ENCODE data around the gene SLIRP.

SLIRP gene

DNA sequence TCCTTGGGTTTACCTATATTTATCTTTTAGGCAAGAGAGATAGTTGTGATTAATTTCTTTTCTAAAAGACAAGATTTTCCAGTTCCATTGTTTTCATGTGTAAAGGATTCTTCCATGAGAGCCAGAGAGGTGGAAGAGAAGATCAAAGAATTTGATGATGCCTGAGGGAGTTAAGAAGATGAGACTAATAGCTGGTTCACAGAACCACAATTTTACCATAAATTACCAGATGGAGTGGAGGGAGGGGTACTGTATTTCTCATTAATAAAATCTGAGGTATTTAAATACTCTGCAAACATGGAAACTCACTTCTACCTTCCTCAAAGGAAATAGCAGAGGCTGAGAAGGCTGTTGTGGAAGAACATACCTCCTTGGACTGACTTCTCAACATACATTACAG, 34.7 kb upstream of the SLIRP start (continued):
- no peak for TF ChIP-seq ZNF146 (tag by site-specific recombination; IDR thresholded peaks at IDR 0.05)

DNA sequence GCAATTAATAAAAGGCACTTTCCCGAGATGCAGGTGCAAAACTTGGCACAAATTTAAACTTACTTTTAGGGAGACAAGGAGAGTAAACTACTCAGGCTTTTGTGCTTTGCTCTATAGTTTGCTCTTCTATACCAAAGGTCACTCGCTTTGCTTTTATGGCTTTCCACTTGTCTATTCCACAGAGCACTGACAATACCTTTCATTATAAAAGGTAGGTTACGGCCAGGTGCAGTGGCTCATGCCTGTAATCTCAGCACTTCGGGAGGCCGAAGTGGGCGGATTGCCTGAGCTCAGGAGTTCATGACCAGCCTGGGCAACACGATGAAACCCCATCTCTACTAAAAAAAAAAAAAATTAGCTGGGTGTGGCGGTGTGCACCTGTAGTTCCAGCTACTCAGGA, 33.0 kb upstream of the SLIRP start:
- no peaks in the 10 kb centered on the region for H3K4me1 ChIP-seq (ENCODE audit: control insufficient read depth, insufficient read depth, low read length)
- H3K9me3 ChIP-seq (ENCODE audit: control insufficient read depth, insufficient read depth, low read depth, low read length): no peaks in the 10 kb centered on the region
- H3K4me3 ChIP-seq (ENCODE audit: low read depth, low read length): no peak overlapping the region
- no peak for TF ChIP-seq ZNF549 (tag by site-specific recombination; IDR thresholded peaks at IDR 0.05)
- no peak for TF ChIP-seq ZNF169 (tag by site-specific recombination; IDR thresholded peaks at IDR 0.05)
- TF ChIP-seq ZBTB48 (tag by site-specific recombination; IDR thresholded peaks at IDR 0.05): no peak
- no peak for TF ChIP-seq ZNF600 (tag by site-specific recombination; IDR thresholded peaks at IDR 0.05)
- no peak for TF ChIP-seq SCRT1 (tag by site-specific recombination; IDR thresholded peaks at IDR 0.05; ENCODE audit: borderline replicate concordance)
- TF ChIP-seq ZNF146 (tag by site-specific recombination; IDR thresholded peaks at IDR 0.05): no peak
- TF ChIP-seq ZNF10 (tag by site-specific recombination; IDR thresholded peaks at IDR 0.05): no peak
- no peak for TF ChIP-seq ZIC2 (tag by site-specific recombination; IDR thresholded peaks at IDR 0.05)
- H3K27ac ChIP-seq (ENCODE audit: extremely low read depth, low read depth, low read length): no peak overlapping the region
- CTCF ChIA-PET: no interaction called here
- POLR2A ChIA-PET: interaction anchor here (0.7 kb wide), 1 partner anchor 14 kb away, joined by 3 read pairs; no protein-coding TSS in a partner anchor
- H3K36me3 ChIP-seq (ENCODE audit: control insufficient read depth in 2 of 2, insufficient read depth in 1 of 2, low read length in 2 of 2): peaks cover 44 to 65% of the 10 kb centered on the region in 2 experiments

DNA sequence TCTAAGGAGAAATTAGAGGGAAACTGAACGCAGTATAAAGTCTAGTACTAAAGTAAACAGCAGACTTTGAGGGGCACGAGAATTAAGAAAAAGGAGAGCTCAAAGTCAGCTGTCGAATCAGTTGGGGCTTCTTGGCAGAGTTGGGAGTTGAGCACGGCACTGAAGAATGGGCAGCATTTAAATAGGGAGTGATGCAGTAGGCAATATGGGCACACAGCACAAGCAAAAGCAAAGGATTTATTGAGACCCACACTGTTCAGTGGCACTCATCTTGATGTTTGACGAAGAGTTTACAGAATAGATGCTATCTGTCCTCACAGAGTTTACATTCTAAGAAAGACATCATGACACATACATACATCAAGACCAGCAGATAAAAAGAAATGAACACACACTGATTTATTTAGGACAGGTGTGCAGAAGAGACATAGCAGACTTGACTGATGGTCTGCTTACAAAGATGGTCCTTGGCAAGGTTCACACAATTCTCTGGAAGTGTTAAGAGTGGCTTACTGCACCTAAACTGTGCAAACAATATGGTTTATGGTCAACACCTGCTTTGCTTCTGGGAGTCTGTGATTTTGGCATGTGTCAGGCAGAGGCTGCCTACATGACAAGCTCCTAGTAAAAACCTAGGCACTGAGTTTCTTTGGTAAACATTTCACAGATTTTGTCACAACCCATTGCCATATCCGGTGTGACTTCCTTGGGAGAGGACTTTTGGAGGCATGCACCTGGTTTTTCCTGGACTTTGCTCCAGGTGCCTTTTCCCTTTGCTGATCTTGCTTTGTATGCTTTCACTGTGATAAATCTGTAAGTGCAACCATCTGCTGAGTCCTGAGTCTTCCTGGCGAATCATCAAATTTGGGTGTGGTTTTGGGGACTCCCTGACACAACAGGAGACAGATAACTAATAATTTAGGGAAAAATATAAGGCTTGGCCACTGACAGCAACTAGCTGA, 26.4 kb upstream of the SLIRP start:
- ChIA-PET CTCF (no interaction called here), POLR2A (no interaction called here)
- Histone ChIP-seq H3K4me3 (ENCODE audit: low read depth, low read length) (no peak overlapping the region), H3K27ac (ENCODE audit: extremely low read depth, low read depth, low read length) (no peak overlapping the region), H3K4me1 (ENCODE audit: control insufficient read depth, insufficient read depth, low read length) (no peaks in the 10 kb centered on the region), H3K9me3 (ENCODE audit: control insufficient read depth, insufficient read depth, low read depth, low read length) (no peaks in the 10 kb centered on the region), H3K36me3 (ENCODE audit: control insufficient read depth in 2 of 2, insufficient read depth in 1 of 2, low read length in 2 of 2) (peaks cover 27 to 45% of the 10 kb centered on the region in 2 experiments)
- TF ChIP-seq PRDM2 (tag by site-specific recombination; IDR thresholded peaks at IDR 0.05; ENCODE audit: borderline replicate concordance) (no peak), ZNF354C (tag by site-specific recombination; IDR thresholded peaks at IDR 0.05; ENCODE audit: borderline replicate concordance, low read depth) (no peak), ZNF600 (tag by site-specific recombination; IDR thresholded peaks at IDR 0.05) (no peak), ZNF335 (tag by site-specific recombination; conservative IDR thresholded peaks at IDR 0.05) (no peak), ZFP37 (tag by site-specific recombination; IDR thresholded peaks at IDR 0.05) (no peak), TRIM28 (IDR thresholded peaks at IDR 0.05; ENCODE audit: borderline replicate concordance, low read length) (no peak), ZNF24 (tag by site-specific recombination; IDR thresholded peaks at IDR 0.05) (no peak), ZNF843 (tag by site-specific recombination; IDR thresholded peaks at IDR 0.05) (no peak), ZNF677 (tag by site-specific recombination; IDR thresholded peaks at IDR 0.05) (no peak)

Data from HEK293 (cell line).